Activated CD4-positive, alpha-beta T cell treated with anti-CD3 and anti-CD28 coated beads for 24 hours (primary cell): ENCODE measurements around the gene SMIM24.

Source experiments
- DNase-seq, 2 donors: peaks; one replicate each; pipeline ENCODE4 v3.0.0-alpha.2; 2020; ENCODE audit warnings: low read depth in 2 of 2

Gene SMIM24

DNA sequence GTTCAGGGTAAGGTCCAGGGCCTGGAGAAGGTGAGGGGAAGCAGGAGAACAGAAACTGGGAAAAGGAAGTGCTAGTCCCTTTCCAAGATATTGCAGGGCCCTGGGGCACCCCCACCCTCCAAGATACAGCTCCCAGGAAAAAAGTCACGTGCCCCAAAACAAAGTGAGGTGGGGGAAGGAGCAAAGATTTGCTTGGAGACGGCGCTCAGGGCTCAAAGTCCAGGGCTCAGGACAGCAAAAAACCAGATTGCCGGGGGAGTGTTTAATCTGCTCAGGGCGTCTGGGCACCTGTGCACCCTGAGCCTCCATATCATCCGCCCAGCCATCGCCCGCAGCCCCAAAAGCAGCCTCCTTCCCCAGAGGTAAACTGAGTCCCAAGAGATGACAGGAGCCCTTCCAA lies 6.3 kb downstream of the SMIM24 start:
- no peak for DNase-seq

DNA sequence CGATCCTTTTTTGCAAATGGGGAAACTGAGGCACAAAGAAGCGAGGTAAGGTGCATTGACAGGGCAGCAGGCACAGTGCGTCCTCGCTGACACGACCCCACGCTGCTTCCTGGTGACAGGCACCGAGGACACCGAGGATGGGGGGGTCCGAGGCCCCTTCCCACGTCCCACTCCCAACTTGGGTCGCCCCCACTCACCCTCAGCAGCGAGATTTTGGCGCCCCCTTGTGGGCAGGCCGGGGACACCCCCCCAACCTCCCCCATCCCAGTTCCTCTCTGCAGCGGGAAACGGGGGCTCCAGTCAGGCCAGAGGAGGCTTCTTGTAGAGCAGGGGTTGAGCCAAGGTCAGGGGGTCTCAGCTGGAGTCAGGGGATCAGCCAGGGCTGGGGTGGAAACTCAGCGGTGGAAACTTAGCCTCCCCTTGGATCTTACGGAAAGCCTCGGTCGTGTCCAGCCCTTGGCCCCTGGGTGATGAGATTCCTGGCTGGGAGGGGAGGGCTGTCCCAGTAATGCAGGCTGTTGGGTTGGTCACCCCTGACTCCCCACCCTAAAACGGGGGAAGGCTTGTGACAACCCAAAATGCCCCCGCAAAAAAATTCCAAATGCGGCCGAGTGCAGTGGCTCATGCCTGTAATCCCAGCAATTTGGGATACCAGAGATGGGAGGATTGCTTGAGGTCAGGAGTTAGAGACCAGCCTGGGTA lies 8.2 kb downstream of the SMIM24 start:
- peak; percentile 15 to 38 for DNase-seq

GRCh38 chr19:3470500-3471128 lies 9.7 kb downstream of the SMIM24 start:
- no peak for DNase-seq

- DNase-seq = no peak
Measured at GRCh38 chr19:3469638-3470499, 10.5 kb downstream of the SMIM24 start.

GRCh38 chr19:3468211-3468610 lies 12.1 kb downstream of the SMIM24 start:
- DNase-seq = no peak

DNA sequence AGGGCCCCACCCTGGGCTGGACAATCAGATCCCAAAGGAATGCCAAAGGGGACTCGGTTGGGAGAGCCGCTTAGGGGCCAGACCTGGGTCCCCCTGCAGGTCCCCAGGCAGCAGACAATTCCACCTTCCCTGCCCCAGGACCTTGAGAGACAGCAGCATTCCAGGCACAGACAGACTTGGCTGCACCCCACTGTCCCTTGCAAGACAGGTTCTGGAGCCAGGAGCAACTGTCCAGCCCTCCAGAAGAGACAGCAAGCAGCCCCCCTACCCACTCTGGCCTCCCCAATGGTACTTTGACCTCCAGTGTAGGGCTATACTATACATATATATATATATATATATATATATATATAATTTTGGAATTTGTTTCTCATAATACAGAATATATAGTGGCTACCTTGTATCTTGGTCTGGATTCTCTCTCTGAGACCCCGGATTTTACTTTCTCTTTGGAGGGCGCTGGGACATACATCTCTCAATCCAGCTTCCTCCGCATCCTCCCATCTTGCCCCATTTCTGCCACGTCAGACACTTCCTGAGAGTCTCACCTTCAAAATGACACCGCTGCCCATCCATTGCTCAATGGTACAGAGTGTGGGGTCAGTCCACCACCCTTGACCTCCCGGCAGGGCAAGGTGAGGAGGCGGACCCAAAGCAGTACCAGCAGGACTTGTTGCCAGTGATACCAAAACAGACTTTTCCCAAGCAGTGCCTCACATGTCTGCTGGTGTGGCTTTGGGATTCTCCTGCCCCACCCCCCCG lies 12.7 kb downstream of the SMIM24 start:
- DNase-seq = no peak

DNA sequence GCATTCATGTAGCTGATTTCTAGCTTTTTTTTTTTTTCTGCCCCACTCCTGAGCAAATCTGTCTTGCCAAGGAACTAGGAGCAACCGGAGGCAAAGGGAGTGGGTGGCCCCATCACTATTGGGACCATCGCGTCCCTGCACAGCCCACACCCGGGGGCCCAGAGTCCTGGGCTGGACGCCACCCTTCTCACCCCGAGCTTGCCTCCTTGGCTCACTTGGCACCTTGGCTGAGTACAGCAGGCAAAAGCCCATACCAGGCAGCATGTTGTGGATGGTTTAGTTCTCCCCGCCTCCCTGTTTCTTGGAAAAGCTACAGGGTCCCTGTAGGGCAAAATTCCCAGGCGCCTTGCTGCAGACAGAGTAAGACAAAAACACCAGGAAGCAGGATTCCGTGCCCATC lies 13.7 kb downstream of the SMIM24 start:
- no peak for DNase-seq

- DNase-seq = no peak
Measured at GRCh38 chr19:3465552-3465951, 14.8 kb downstream of the SMIM24 start.

DNA sequence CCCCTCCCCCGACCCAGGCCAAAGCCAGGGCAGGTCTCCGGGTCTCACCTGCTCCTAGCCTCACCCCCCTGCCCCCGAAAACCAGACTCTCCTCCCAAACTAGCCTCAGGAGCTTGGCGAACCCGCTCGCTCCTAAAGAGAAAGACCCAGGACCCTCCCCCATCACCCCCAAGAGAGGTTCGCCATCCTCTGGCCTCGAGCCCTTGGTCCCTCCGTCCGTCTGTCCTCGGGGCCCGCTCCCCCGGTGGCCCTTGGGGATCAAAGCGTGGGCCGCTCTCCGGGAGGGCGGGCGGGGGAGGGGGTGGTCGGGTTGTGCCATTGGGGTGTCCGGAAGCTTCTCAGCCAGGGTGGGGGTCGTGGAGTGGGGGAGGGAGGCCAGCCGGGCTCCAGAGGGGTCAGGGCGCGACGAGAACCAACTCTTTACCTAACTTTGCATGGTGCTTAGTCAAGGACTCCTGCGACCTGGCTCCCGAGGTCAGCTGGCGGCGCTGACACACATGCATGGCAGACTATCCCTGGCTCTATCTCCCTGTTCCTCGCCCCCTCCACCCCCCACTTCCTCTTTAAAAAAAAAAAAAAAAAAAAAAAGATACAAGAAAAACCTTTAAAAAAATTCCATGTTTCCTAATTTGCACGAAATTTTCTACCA lies 15.6 kb downstream of the SMIM24 start:
- DNase-seq = no peak

DNA sequence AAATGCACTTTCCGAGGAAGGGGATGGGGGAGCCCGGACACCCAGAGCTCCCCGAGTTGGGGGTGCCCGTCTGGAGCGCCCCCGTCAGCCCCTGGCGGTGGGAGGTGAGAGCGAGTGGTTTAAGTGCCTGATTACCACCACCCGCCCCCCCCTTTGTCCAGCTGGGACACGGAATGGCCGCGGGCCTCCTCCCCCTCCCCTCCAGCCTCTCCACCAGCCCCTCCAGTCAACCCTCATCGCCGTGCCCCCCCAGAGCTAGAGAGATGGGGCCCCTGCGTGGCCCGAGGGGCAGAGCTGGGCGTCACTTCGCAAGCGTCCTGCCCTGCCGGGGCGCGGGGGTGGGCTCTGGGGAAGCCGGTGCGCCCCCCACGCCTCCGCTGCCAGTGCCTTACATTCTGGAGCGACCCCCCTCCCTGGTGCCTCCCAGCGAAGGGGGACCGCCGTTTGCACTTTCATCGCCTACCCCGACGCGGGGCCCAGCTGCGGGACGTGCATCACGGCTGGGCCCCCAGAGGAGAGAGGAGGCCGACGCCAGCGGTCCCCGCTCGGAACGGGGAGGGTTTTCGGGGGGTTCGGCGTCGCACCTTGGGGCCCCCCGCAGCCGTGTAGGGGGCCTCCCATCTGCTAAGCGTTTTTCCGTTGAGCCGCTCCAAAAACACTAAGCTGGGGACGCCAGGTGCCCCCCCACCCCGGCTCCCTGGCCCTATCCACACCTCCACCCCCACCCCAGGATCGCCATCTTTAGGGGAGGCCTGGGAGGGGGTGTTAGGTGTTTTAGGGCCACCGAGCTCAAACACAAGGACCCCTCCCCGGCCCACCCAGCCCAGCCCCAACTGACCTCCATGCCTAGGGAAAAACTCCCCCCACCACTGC lies 16.4 kb downstream of the SMIM24 start:
- no peak for DNase-seq

- no peak for DNase-seq
Measured at GRCh38 chr19:3462991-3463713, 17.2 kb downstream of the SMIM24 start.

DNA sequence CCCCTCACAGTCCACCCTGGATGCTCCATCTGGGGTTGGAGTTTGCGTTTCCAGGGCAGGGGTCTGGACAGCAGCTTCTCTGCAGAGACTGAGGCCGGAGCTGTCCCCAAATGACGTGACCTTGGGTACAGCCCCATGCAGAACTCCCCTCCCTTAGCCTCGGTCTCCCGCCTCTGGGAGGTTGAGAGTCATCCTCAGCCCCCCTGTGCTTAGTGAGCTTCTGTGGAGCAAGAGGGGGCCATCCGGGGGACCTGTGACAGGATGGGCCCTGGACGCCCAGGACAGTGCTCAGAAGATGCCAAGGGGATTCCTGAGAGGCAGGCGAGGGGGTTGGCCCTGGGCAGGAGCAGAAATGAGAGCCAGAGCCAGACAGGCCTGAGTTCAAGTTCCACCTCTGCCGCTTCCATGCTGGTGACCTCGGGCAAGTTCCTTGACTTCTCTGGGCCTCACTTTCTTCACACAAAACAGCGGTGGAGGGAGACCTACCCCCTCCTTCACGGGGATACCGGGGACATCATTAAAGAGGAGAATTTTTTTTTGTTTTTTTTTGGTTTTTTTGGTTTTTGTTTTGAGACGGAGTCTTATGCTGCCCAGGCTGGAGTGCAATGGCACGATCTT lies 20.3 kb downstream of the SMIM24 start:
- no peak for DNase-seq

DNA sequence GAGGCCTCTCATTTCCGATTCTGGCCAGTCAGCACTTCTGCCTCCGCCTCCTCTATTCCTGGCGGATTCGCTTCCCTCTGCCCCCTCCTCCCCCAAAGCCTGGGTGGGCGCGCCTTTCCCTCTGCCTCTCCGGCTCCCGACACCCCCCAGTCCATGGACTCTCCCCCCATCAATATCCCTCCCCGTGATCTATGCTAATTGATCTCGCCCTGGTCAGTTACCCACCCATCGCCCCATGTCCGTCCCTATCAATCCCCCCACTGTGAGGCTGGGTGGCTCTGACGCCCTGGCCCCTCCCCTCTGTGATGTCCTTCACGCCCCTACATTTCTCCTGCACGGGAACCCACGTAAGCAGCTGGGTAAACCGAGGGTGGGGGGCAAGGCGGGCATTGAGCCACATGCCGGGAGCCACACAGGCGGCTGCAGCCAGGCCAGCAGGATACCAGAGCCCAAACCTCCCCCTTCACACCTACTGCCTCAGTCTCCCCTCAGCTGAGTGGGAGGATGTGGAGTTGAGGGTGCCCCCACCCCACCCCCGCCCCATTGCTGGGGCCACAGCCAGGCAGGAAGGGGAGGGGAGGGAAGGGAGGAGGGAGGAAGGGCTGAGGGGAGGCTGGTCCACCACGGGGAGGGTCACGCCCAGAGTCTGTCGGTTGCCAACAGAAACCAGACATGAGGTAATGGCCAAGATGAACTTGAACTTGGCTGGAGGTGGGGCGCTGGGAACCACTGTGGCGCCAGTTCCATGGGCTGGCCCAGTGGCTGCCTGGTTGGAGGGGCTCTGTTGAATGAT lies 21.0 kb downstream of the SMIM24 start:
- DNase-seq = no peak

DNA sequence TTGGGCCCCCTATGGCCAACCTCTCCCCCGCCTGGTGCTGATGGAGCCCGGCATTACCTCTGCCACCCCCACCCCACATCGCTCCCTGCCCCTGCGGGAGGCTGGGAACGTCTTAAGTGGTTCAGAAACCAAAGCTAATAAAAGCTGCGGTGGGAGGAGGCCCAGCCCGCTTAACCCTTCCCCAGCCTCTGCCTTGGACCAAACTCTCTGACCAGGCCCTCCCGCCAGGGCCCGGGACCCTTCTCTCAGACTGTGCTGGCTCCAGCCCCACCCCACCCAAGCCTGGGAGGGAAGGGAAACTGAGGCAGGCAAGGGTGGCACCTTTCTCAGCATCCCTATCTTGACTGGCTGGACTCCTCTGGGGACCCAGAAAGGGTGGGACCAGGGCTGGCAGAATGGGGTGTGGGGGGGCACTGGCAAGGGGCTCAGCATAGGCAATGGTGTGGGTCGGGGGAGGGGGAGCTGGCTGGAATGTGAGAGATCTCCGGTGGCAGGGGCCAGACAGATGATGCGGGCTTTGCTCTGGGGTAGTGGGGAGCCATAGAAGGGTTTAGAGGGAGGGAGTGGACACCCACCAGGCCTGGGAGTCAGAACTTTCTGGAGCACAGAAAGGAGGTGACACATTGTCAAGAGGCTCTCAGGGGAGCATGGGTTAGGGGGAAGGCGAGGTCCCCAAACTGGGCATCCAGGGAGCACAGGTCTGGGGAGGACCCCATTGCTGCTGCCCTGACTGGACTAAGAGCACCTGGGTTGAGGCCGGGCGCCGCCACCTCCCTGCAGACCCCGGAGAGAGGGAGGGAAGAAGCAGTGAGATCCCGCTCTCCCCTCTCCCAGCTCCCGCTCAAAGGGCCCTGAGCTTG lies 21.9 kb downstream of the SMIM24 start:
- no peak for DNase-seq

- DNase-seq = no peak
Measured at GRCh38 chr19:3457528-3458228, 22.6 kb downstream of the SMIM24 start.

GRCh38 chr19:3456925-3457527 lies 23.3 kb downstream of the SMIM24 start:
- no peak for DNase-seq
